Fibroblast of mammary gland (primary cell): ENCODE results near the gene POP7.
"Not testable (repeated sequence)": the region's sequence is repeated elsewhere in the genome, so short reads cannot be mapped to it uniquely, and the experiment has no call there.

Source experiments
- DNase-seq: peaks from one replicate; pipeline ENCODE4 v3.0.0-alpha.2; 2010; ENCODE audit warnings: low read depth
- H3K4me3 ChIP-seq: 2 replicates; pipeline ENCODE4 v1.5.1; 2011; ENCODE audit warnings: low read depth, mild to moderate bottlenecking, low read length, moderate library complexity; ENCODE audit not compliant: control insufficient read depth
- TF ChIP-seq, protein P1 (sequence below): conservative IDR thresholded peaks from 2 replicates; pipeline ENCODE4 v1.5.1; 2011; ENCODE audit warnings: low read depth, low read length, inconsistent platforms; ENCODE audit not compliant: control insufficient read depth, insufficient read depth

POP7 gene

DNA sequence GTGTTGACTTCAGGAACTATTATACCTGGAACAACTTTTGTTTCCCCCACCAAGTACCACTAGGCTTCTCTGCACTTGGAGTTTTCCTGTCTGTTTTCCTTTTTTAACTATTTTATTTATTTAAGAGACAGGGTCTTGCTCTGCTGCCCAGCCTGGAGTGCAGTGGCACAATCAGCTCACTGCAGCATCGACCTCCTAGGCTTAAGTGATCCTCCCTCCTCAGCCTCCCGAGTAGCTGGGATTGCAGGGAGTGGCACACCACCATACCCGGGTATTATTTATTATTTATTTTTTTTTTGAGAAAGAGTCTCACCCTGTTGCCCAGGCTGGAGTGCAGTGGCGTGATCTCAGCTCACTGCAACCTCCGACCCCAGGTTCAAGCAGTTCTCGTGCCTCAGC lies 9.8 kb upstream of the POP7 start:
- H3K4me3 ChIP-seq = no peak overlapping the region
- DNase-seq = no peak
- TF ChIP-seq, protein P1, sequence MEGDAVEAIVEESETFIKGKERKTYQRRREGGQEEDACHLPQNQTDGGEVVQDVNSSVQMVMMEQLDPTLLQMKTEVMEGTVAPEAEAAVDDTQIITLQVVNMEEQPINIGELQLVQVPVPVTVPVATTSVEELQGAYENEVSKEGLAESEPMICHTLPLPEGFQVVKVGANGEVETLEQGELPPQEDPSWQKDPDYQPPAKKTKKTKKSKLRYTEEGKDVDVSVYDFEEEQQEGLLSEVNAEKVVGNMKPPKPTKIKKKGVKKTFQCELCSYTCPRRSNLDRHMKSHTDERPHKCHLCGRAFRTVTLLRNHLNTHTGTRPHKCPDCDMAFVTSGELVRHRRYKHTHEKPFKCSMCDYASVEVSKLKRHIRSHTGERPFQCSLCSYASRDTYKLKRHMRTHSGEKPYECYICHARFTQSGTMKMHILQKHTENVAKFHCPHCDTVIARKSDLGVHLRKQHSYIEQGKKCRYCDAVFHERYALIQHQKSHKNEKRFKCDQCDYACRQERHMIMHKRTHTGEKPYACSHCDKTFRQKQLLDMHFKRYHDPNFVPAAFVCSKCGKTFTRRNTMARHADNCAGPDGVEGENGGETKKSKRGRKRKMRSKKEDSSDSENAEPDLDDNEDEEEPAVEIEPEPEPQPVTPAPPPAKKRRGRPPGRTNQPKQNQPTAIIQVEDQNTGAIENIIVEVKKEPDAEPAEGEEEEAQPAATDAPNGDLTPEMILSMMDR = no peak

DNA sequence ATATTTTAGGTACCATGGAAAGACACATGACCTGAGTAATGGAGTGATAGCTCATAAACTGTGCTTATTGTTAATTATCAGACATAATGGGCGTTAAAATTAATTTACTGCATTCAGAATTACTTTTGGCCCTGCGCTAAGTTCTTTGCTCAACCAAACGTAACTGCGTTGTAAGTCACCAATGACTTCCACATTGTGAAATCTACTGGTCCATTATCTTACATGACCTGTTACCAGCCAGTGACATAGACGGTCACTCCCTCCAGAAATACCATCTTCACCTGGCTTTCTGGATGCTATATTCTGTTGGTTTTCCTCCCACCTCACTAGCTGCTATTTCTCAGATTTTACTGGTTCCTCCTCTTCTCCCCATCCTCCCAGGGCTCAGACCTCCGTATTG lies 6.9 kb upstream of the POP7 start:
- DNase-seq = no peak
- H3K4me3 ChIP-seq = no peak overlapping the region

DNA sequence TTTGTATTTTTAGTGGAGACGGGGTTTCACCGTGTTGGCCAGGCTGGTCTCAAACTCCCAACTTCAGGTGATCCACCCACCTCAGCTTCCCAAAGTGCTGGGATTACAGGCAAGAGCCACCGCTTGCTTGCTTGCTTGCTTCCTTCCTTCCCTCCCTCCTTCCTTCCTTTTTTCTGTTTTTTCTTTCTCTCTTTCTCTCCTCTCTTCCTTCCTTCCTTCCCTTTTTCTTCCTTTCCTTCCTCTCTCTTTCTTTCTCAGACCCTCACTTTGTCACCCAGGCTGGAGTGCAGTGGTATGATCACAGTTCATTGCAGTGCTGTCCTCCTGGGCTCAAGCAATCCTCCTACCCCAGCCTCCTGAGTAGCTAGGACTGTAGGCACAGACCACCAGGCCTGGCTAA lies 4.8 kb upstream of the POP7 start:
- not testable (repeated sequence) for H3K4me3 ChIP-seq, DNase-seq

More for the DNA sequence above, 6.9 kb upstream of the POP7 start:
- TF ChIP-seq, protein P1 = no peak

DNA sequence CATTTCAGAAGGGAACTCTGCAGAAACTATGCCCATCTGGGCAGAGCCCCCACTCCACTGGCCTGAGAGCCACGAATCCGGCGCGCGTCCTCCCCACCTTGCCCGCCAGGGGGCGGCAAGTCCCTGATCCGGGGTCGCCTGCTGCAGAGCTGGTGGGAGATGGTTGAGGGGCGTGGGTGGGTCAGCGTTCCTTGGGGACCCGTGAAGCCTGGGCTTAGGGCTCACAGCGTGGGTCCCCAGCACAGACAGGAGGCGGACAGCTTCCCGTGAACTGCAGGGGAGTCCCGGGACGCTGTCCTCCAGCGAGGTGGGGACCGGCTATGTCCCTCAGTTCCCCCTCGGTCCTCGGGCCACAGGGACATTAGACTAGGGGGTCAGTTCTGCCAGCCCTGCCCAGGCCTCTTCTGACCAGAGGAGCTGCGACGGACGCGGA lies 585 bp upstream of the POP7 start:
- TF ChIP-seq, protein P1 = peak; percentile 81
- H3K4me3 ChIP-seq = peak overlapping the region; percentile 88
- peak; percentile 63 for DNase-seq

DNA sequence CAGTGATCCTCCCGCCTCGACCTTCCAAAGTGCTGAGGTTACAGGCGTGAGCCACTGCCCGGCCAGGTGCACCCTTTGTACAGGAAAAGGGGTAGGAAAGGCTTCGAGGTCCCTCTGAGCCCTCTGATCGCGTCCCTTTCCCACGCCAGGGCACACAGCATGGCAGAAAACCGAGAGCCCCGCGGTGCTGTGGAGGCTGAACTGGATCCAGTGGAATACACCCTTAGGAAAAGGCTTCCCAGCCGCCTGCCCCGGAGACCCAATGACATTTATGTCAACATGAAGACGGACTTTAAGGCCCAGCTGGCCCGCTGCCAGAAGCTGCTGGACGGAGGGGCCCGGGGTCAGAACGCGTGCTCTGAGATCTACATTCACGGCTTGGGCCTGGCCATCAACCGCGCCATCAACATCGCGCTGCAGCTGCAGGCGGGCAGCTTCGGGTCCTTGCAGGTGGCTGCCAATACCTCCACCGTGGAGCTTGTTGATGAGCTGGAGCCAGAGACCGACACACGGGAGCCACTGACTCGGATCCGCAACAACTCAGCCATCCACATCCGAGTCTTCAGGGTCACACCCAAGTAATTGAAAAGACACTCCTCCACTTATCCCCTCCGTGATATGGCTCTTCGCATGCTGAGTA lies 871 bp downstream of the POP7 start:
- H3K4me3 ChIP-seq = peak overlapping the region; percentile 88
- DNase-seq = no peak
- TF ChIP-seq, protein P1 = no peak

DNA sequence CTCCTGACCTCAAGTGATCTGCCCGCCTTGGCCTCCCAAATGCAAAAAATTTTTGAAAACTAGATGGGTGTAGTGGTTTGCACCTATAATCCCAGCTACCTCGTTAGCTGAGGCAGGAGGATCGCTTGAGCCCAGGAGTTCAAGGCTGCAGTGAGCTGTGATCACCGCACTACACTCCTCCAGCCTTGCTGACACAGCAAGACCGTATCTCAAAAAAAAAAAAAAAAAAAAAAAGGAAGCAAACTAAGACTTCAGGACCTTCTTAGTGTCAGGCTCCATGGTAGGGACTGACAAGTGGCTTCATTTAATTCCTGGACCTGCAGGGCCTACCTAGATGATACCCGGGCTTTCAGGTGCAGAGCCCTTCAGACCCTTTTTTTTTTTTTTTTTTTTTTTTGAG lies 2.5 kb downstream of the POP7 start:
- TF ChIP-seq, protein P1 = no peak
- no peak for DNase-seq
- no peak overlapping the region for H3K4me3 ChIP-seq

DNA sequence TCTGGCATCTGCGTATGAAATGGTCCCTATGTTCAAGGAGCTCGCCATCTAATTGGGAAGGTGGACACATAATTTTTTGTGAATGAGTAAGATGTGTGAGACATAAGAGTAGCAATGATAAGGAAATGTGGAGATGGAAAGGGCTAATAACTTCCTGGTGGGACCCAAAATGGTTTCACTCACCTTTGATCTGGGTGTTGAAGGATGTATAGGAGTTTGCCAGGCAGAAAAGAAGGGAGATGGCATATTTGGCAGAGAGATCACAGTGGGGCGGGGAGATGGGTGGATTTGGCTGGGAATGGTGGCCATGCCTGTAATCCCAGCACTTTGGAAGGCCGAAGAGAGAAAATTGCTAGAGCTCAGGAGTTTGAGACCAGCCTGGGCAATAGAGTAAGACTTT lies 4.5 kb downstream of the POP7 start:
- H3K4me3 ChIP-seq = no peak overlapping the region
- TF ChIP-seq, protein P1 = no peak
- no peak for DNase-seq
